ENCODE results near the gene KIF5C.

KIF5C gene

GRCh38 chr2:148887350-148888002, 12.4 kb downstream of the KIF5C start:
- no peak for DNase-seq (ENCODE audit: low read depth in 2 of 2, low spot score in 1 of 2)

DNA sequence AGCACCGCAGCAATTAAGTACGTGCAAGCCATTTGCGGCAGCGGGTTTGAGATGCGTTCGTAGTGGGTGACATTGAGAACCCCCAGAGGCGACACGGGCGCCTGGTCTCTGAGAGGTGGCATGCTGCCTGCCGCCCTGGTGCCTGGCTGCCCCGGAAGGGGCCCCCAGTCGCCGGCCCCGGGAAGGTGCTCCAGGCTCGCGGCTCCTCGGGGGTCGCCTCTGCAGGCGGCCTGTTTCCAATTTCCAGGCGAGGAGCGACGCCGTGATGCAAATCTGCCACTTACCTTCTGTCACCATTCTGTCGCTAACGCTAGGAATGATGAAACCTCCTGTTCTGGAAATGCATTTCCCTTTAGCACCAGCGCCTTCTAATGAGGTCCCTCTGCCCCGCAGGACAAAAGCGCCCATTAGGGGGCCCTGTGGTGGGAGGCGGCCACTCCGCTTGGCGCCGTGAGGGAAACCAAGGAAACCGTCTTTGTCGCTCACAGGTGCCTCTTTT, 13.0 kb downstream of the KIF5C start:
- no peak for DNase-seq (ENCODE audit: low read depth in 2 of 2, low spot score in 1 of 2)

GRCh38 chr2:148888986-148889385, 14.0 kb downstream of the KIF5C start:
- no peak for DNase-seq (ENCODE audit: low read depth in 2 of 2, low spot score in 1 of 2)

- DNase-seq (ENCODE audit: low read depth in 2 of 2, low spot score in 1 of 2): no peak
Observed at GRCh38 chr2:148893906-148894305, 18.9 kb downstream of the KIF5C start.

DNA sequence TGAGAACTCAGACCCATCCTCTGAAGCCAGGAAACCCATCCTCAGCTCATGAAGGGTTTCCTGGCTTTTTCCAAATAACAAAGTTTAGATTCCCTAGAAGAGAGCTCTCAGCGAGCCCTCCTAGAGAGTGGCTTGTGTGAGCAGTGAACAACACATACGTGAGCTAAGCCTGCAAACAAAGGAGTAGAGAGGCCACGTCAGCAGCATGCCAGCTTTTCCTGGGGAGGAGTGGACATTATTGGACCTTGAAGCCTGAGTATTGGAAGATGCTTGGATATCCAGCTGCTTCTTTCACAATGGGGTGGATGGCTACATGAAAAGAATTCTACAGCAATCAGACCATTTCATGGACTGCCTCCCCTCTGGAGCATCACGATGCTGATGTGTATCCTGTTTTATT, 21.1 kb downstream of the KIF5C start:
- DNase-seq (ENCODE audit: low read depth in 2 of 2, low spot score in 1 of 2): no peak

DNA sequence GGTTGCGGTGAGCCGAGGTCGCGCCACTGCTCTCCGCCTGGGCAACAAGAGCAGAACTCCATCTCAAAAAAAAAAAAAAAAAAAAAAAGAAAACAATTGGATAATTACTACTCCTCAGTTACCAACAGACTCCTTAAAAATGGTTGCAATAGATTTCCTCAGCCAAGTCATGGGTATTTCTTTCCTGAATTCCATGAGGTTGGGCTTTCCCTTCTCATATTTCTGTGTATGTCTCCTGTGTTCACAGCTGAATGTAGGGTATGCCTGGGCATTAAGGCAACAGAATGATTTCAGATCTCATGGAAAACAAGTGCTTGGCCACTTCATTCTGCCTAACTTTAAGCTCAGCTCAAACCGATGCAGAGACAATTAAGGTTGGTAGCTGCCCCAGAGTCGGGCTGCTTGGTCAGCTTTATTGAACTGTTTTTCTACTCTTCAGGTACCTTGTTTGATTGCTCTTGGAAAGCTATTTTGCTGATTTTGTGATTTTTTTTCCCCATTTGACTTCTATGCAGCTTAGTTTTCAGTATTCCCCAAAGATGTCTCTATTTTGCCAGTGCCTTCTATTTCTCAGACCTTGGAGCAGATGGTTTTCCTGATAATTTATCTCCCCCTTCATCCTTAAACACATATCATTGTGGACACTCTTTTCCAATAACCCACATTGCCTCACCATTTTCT, 24.8 kb downstream of the KIF5C start:
- no peak for DNase-seq (ENCODE audit: low read depth in 2 of 2, low spot score in 1 of 2)

GRCh38 chr2:148900350-148900837, 25.4 kb downstream of the KIF5C start:
- DNase-seq (ENCODE audit: low read depth in 2 of 2, low spot score in 1 of 2): no peak

GRCh38 chr2:148901142-148901541, 26.1 kb downstream of the KIF5C start:
- no peak for DNase-seq (ENCODE audit: low read depth in 2 of 2, low spot score in 1 of 2)

- no peak for DNase-seq (ENCODE audit: low read depth in 2 of 2, low spot score in 1 of 2)
Observed at GRCh38 chr2:148902798-148903197, 27.8 kb downstream of the KIF5C start.

- no peak for DNase-seq (ENCODE audit: low read depth in 2 of 2, low spot score in 1 of 2)
Observed at GRCh38 chr2:148903294-148903693, 28.3 kb downstream of the KIF5C start.

DNA sequence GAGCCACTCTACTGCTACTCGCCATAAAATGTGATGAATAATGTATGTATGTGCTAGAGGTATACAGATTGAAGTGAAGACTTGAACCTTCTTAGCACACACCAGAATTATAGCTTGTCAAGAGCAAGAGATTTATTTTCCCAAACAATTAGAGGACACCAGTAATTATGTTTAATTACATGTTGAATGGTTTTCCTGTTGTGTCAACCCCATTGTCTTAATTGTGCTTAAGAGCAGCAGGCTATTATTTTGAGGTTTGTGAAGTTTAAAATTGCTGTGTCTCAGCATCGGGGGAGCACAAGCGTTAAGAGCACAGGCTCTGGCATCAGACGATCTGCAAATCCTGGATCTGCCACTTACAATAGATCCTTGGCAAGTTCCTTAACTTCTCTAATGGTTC, 29.0 kb downstream of the KIF5C start:
- DNase-seq (ENCODE audit: low read depth in 2 of 2, low spot score in 1 of 2): no peak

DNA sequence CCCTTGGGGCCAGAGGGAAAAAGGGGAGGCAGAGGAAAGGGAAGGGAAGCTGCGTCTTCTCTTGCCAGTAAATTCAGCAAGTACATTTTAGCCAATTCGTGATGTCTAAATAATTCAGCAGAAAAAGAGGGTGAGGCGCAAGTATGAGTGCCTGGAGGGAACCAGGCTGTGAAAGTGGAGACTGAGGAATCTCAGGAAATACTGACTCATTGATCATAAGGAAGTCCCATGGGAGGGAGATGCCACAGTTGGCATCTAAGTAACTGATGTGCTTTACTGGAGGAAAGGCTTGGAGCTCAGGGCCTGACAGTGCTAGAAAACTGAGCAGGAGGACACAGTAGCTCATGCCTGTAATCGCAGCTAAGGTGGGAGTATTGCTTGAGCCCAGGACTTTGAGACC, 31.1 kb downstream of the KIF5C start:
- DNase-seq (ENCODE audit: low read depth in 2 of 2, low spot score in 1 of 2): no peak

- DNase-seq (ENCODE audit: low read depth in 2 of 2, low spot score in 1 of 2): no peak
Observed at GRCh38 chr2:148907085-148907785, 32.2 kb downstream of the KIF5C start.

- DNase-seq (ENCODE audit: low read depth in 2 of 2, low spot score in 1 of 2): no peak
Observed at GRCh38 chr2:148909114-148909513, 34.1 kb downstream of the KIF5C start.

DNA sequence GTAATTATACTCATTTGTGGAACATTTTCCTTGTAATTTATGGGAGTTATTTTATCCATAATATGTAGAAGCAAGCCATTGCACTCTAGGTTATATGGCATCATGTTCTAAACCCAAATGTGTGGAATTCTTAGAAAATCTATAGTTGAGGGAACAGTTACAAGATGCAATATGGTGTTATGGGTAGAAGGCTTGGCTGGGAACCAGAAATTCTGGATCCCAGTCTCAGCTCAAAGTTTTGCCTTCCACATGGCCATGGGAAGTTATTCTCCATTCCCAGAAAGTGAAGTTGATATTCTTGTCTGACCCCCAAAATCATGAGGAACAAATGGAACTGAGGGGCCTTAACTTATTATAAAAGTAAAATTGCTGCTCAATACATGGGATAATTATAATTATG, 38.0 kb downstream of the KIF5C start:
- no peak for DNase-seq (ENCODE audit: low read depth in 2 of 2, low spot score in 1 of 2)

DNA sequence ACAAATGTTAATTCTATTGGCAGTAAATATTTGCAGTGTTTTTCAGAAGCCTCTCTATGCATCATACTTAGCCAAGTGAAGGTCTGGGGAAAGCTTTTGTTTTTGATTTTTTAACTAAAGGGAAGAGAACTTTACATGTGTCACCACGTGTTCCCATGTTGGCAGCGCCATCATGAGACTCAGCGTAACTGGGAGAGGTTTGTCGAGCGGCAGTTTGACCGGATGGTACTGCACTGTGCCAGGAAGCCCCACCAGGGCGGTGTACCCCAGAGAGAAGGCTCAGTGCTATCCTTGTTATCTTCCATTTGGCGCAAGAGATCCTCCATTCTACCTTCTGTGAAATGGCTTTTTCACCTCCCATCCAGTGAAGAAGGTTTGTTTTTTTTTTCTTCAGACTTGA, 38.5 kb downstream of the KIF5C start:
- DNase-seq (ENCODE audit: low read depth in 2 of 2, low spot score in 1 of 2): no peak

GRCh38 chr2:148914463-148914862, 39.4 kb downstream of the KIF5C start:
- DNase-seq (ENCODE audit: low read depth in 2 of 2, low spot score in 1 of 2): no peak

- no peak for DNase-seq (ENCODE audit: low read depth in 2 of 2, low spot score in 1 of 2)
Observed at GRCh38 chr2:148917431-148917830, 42.4 kb downstream of the KIF5C start.

GRCh38 chr2:148918554-148918953, 43.5 kb downstream of the KIF5C start:
- DNase-seq (ENCODE audit: low read depth in 2 of 2, low spot score in 1 of 2): no peak

GRCh38 chr2:148920559-148920958, 45.5 kb downstream of the KIF5C start:
- DNase-seq (ENCODE audit: low read depth in 2 of 2, low spot score in 1 of 2): no peak

DNA sequence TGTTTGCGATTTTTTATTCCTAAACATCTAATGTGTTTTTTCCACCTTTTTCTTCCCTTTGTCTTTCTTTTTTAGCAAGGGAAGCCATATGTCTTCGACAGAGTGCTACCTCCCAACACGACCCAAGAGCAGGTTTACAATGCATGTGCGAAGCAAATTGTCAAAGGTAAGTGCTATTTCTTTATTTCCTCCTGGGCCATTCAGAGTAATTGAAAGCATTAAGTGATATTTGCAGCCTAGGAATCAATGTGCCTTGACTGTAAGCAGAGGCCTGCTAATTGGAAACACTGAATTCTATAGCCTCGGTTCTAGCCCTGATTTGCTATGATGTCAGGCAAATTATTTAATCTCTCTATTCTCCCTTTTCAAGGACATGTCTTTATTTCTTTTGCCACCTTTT, 47.0 kb downstream of the KIF5C start:
- no peak for DNase-seq (ENCODE audit: low read depth in 2 of 2, low spot score in 1 of 2)
